ENCODE measurements around the gene ENDOU. TPM values are rescaled to one million over a fixed set of nuclear protein-coding genes. Genes with fewer than 3 reads are reported as not detected.

Gene ENDOU
- total RNA-seq, 1 experiment from 2014 or later, result not detected

- ChIA-PET POLR2A (no interaction called here), CTCF (interaction anchor here (0.6 to 11.6 kb wide), 4 partner anchors 8 to 180 kb away, joined by 3 to 173 read pairs (median 16); no protein-coding TSS in a partner anchor)
- DNase-seq (ENCODE audit: unreplicated experiment), result no peak
- BruUV-seq (replicated peaks), result no TSS peak
- TF ChIP-seq CTCF (IDR thresholded peaks at IDR 0.05; ENCODE audit: unreplicated experiment), result no peak
- H3K36me3 Mint-ChIP-seq (ENCODE audit: insufficient read depth, unreplicated experiment), result peaks cover 6% of the 10 kb centered on the region
- H3K9me3 Mint-ChIP-seq (ENCODE audit: unreplicated experiment), result no peaks in the 10 kb centered on the region
- H3K27me3 Mint-ChIP-seq (ENCODE audit: insufficient read depth, unreplicated experiment), result no peaks in the 10 kb centered on the region
- intact Hi-C loops (cut with micrococcal nuclease), result no loop called here
- no peak overlapping the region for H3K27ac Mint-ChIP-seq (ENCODE audit: low read depth, unreplicated experiment)
- H3K4me3 Mint-ChIP-seq (ENCODE audit: unreplicated experiment), result no peak overlapping the region
- no peaks in the 10 kb centered on the region for H3K4me1 Mint-ChIP-seq (ENCODE audit: insufficient read depth, unreplicated experiment)
These were observed 2.2 kb downstream of the ENDOU start for GRCh38 chr12:47722941-47723631.

DNA sequence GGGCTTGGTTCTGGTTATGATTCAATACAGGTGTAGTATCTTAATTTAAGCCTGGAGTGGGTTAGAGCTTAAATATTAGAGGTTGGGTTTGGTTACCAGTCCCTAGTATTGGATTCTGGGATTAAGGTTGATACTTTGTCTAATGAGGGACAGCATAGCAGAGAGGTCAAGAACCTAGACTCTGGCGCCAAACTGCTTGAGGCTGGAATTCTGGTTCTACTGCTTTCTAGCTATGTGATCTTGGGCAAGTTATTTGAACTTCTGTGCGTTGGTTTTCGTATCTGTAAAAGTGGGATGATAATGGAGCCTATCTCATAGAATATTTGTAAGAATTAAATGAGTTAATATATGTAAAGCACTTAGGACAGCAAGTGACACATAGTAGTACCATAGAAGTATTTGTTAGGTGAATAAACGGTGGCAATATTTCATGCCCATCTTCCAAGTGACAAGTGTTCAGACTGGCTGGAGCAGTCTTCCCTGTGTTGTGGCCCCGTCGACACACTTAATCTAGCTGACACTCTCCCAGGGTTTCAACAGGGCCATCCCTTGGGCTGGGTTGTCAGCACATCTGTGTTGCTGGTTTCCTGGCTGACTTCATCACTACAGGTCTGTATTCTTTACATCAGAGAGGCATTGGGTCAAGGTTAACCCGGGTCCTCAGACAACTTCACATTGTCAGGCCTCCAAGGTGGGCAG lies 3.0 kb downstream of the ENDOU start:
- BruUV-seq (replicated peaks), result no TSS peak
- Mint-ChIP-seq H3K9me3 (ENCODE audit: unreplicated experiment) (no peaks in the 10 kb centered on the region), H3K36me3 (ENCODE audit: insufficient read depth, unreplicated experiment) (peaks cover 6% of the 10 kb centered on the region), H3K27ac (ENCODE audit: low read depth, unreplicated experiment) (no peak overlapping the region), H3K27me3 (ENCODE audit: insufficient read depth, unreplicated experiment) (no peaks in the 10 kb centered on the region), H3K4me1 (ENCODE audit: insufficient read depth, unreplicated experiment) (no peaks in the 10 kb centered on the region), H3K4me3 (ENCODE audit: unreplicated experiment) (no peak overlapping the region)
- POLR2A ChIA-PET, result no interaction called here
- intact Hi-C loops (cut with micrococcal nuclease), result no loop called here
- CTCF ChIA-PET, result interaction anchor here (0.6 to 1.7 kb wide), 5 partner anchors 20 to 181 kb away, joined by 3 to 5 read pairs (median 4); no protein-coding TSS in a partner anchor
- no peak for DNase-seq (ENCODE audit: unreplicated experiment)
- TF ChIP-seq CTCF (IDR thresholded peaks at IDR 0.05; ENCODE audit: unreplicated experiment), result no peak

DNA sequence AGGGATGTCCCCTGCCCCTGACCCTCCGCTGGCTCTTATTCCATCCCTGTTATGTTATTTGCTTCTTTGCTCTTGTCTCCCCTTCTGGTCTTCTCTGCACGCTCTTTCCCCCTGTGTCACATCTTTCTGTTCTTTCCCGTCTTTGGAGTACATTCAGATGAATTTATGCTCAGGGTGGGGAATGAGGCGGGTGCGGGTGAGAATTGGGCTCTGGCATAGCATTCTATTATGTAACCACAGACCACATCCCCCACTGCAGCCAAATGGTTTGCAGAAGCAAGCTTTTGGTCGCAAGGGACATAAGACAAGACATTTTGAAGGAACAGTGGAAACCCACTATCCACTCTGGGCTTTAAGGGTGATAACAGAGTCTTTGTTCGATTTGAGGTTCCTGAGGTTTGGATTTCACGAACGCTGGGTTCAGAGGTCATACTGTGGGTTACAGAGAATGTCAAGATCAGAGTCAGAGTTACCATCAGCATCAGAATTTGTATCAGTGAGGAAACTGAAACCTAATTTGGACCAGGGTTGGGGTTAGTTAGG lies 3.8 kb downstream of the ENDOU start:
- Mint-ChIP-seq H3K4me3 (ENCODE audit: unreplicated experiment) (no peak overlapping the region), H3K27ac (ENCODE audit: low read depth, unreplicated experiment) (no peak overlapping the region), H3K36me3 (ENCODE audit: insufficient read depth, unreplicated experiment) (peaks cover 6% of the 10 kb centered on the region), H3K4me1 (ENCODE audit: insufficient read depth, unreplicated experiment) (no peaks in the 10 kb centered on the region), H3K27me3 (ENCODE audit: insufficient read depth, unreplicated experiment) (no peaks in the 10 kb centered on the region), H3K9me3 (ENCODE audit: unreplicated experiment) (no peaks in the 10 kb centered on the region)
- no TSS peak for BruUV-seq (replicated peaks)
- no peak for DNase-seq (ENCODE audit: unreplicated experiment)
- intact Hi-C loops (cut with micrococcal nuclease), result no loop called here
- ChIA-PET CTCF (interaction anchor here (0.6 to 1.7 kb wide), 4 partner anchors 21 to 117 kb away, joined by 3 to 5 read pairs (median 4); no protein-coding TSS in a partner anchor), POLR2A (no interaction called here)
- TF ChIP-seq CTCF (IDR thresholded peaks at IDR 0.05; ENCODE audit: unreplicated experiment), result no peak

- no peak overlapping the region for H3K27ac Mint-ChIP-seq (ENCODE audit: low read depth, unreplicated experiment)
- peaks cover 15% of the 10 kb centered on the region for H3K4me1 Mint-ChIP-seq (ENCODE audit: insufficient read depth, unreplicated experiment)
- BruUV-seq (replicated peaks), result no TSS peak
- no peak for DNase-seq (ENCODE audit: unreplicated experiment)
- intact Hi-C loops (cut with micrococcal nuclease), result loop anchor here (5.0 kb wide), 1 partner anchor 449 kb away; no protein-coding TSS in a partner anchor
- H3K27me3 Mint-ChIP-seq (ENCODE audit: insufficient read depth, unreplicated experiment), result no peaks in the 10 kb centered on the region
- POLR2A ChIA-PET, result interaction anchor here (0.7 kb wide), 1 partner anchor 8 kb away, joined by 4 read pairs; no protein-coding TSS in a partner anchor
- no peaks in the 10 kb centered on the region for H3K9me3 Mint-ChIP-seq (ENCODE audit: unreplicated experiment)
- no peak for TF ChIP-seq CTCF (IDR thresholded peaks at IDR 0.05; ENCODE audit: unreplicated experiment)
- H3K36me3 Mint-ChIP-seq (ENCODE audit: insufficient read depth, unreplicated experiment), result peaks cover 6% of the 10 kb centered on the region
- no peak overlapping the region for H3K4me3 Mint-ChIP-seq (ENCODE audit: unreplicated experiment)
- CTCF ChIA-PET, result interaction anchor here (0.9 to 2.3 kb wide), 6 partner anchors 12 to 119 kb away, joined by 3 to 12 read pairs (median 5); partner anchors contain the start of gene RPAP3
These were observed 6.8 kb downstream of the ENDOU start for GRCh38 chr12:47718531-47718930.
